Measurements from ENCODE around the gene MAPKAP1.
A peak's percentile ranks its signal among the peaks of the same experiment; 100 is the strongest.
"Not testable (repeated sequence)": the region's sequence is repeated elsewhere in the genome, so short reads cannot be mapped to it uniquely, and the experiment has no call there.

Gene MAPKAP1

GRCh38 chr9:125739436-125739835, 32.4 kb upstream of the MAPKAP1 start:
- DNase-seq (ENCODE audit: insufficient read length, low spot score) (no peak), FAIRE-seq (no peak)

- FAIRE-seq (no peak), DNase-seq (ENCODE audit: insufficient read length, low spot score) (no peak)
These were observed 25.6 kb upstream of the MAPKAP1 start for GRCh38 chr9:125732562-125732961.

GRCh38 chr9:125730168-125730567, 23.2 kb upstream of the MAPKAP1 start:
- no peak for FAIRE-seq

GRCh38 chr9:125726456-125727132, 19.6 kb upstream of the MAPKAP1 start:
- FAIRE-seq = no peak
- DNase-seq (ENCODE audit: insufficient read length, low spot score) = no peak

More at GRCh38 chr9:125730168-125730567, 23.2 kb upstream of the MAPKAP1 start:
- DNase-seq (ENCODE audit: insufficient read length, low spot score) = no peak

GRCh38 chr9:125707472-125707804, 430 bp upstream of the MAPKAP1 start:
- DNase-seq (ENCODE audit: insufficient read length, low spot score) = no peak
- no peak for FAIRE-seq

GRCh38 chr9:125705893-125706292, 1.1 kb downstream of the MAPKAP1 start:
- FAIRE-seq = no peak
- no peak for DNase-seq (ENCODE audit: insufficient read length, low spot score)

- DNase-seq (ENCODE audit: insufficient read length, low spot score) (no peak), FAIRE-seq (no peak)
These were observed 3.3 kb downstream of the MAPKAP1 start for GRCh38 chr9:125703662-125704061.

GRCh38 chr9:125701351-125701750, 5.7 kb downstream of the MAPKAP1 start:
- no peak for FAIRE-seq

GRCh38 chr9:125700791-125701190, 6.2 kb downstream of the MAPKAP1 start:
- no peak for DNase-seq (ENCODE audit: insufficient read length, low spot score)
- FAIRE-seq = no peak

More at GRCh38 chr9:125701351-125701750, 5.7 kb downstream of the MAPKAP1 start:
- DNase-seq (ENCODE audit: insufficient read length, low spot score) = no peak

- no peak for FAIRE-seq
- no peak for DNase-seq (ENCODE audit: insufficient read length, low spot score)
These were observed 7.1 kb downstream of the MAPKAP1 start for GRCh38 chr9:125699870-125700269.

- no peak for DNase-seq (ENCODE audit: insufficient read length, low spot score)
- FAIRE-seq = no peak
These were observed 10.8 kb downstream of the MAPKAP1 start for GRCh38 chr9:125696106-125696647.

GRCh38 chr9:125695548-125695947, 11.5 kb downstream of the MAPKAP1 start:
- not testable (repeated sequence) for DNase-seq (ENCODE audit: insufficient read length, low spot score); FAIRE-seq

GRCh38 chr9:125694478-125694877, 12.5 kb downstream of the MAPKAP1 start:
- DNase-seq (ENCODE audit: insufficient read length, low spot score) (peak; percentile 55), FAIRE-seq (no peak)

- not testable (repeated sequence) for FAIRE-seq
These were observed 13.5 kb downstream of the MAPKAP1 start for GRCh38 chr9:125693492-125693891.

GRCh38 chr9:125691869-125692268, 15.1 kb downstream of the MAPKAP1 start:
- no peak for FAIRE-seq
- no peak for DNase-seq (ENCODE audit: insufficient read length, low spot score)

More at GRCh38 chr9:125693492-125693891, 13.5 kb downstream of the MAPKAP1 start:
- not testable (repeated sequence) for DNase-seq (ENCODE audit: insufficient read length, low spot score)

- FAIRE-seq (no peak), DNase-seq (ENCODE audit: insufficient read length, low spot score) (no peak)
These were observed 16.3 kb downstream of the MAPKAP1 start for GRCh38 chr9:125690679-125691078.

- DNase-seq (ENCODE audit: insufficient read length, low spot score) (no peak), FAIRE-seq (no peak)
These were observed 19.7 kb downstream of the MAPKAP1 start for GRCh38 chr9:125687163-125687863.

- no peak for FAIRE-seq
These were observed 21.8 kb downstream of the MAPKAP1 start for GRCh38 chr9:125685167-125685566.

GRCh38 chr9:125683486-125683885, 23.5 kb downstream of the MAPKAP1 start:
- FAIRE-seq (no peak), DNase-seq (ENCODE audit: insufficient read length, low spot score) (no peak)

More at GRCh38 chr9:125685167-125685566, 21.8 kb downstream of the MAPKAP1 start:
- DNase-seq (ENCODE audit: insufficient read length, low spot score) = no peak

- DNase-seq (ENCODE audit: insufficient read length, low spot score) (no peak), FAIRE-seq (no peak)
These were observed 24.7 kb downstream of the MAPKAP1 start for GRCh38 chr9:125682340-125682739.

- no peak for DNase-seq (ENCODE audit: insufficient read length, low spot score)
- FAIRE-seq = no peak
These were observed 25.4 kb downstream of the MAPKAP1 start for GRCh38 chr9:125681657-125682056.

- FAIRE-seq = no peak
- DNase-seq (ENCODE audit: insufficient read length, low spot score) = no peak
These were observed 25.9 kb downstream of the MAPKAP1 start for GRCh38 chr9:125681086-125681622.

Measured in HTR-8/SVneo (cell line).